Bronchial epithelial cell (primary cell): Measurements from ENCODE around the gene NID1. TPM values are rescaled to one million over a fixed set of nuclear protein-coding genes. Genes with fewer than 3 reads are reported as not detected.

ENCODE experiments used
- DNase-seq: peaks from one replicate; pipeline ENCODE4 v3.0.0-alpha.2; 2010; ENCODE audit warnings: low read depth
- FAIRE-seq: peaks from 2 replicates; lab custom pipeline; 2011; peaks lifted over from hg19 to GRCh38; lab: Jason Lieb, UNC
- H3K27me3 ChIP-seq: 2 replicates; pipeline ENCODE4 v1.5.1; 2011; ENCODE audit warnings: low read length; ENCODE audit not compliant: control insufficient read depth, insufficient read depth
- H3K36me3 ChIP-seq: 2 replicates; pipeline ENCODE4 v1.5.1; 2011; ENCODE audit warnings: low read length; ENCODE audit not compliant: control insufficient read depth, insufficient read depth
- H3K4me3 ChIP-seq: 2 replicates; pipeline ENCODE4 v1.5.1; 2011; ENCODE audit warnings: mild to moderate bottlenecking, low read depth, low read length, control low read depth
- total RNA-seq: library from RNA; depleted of rRNA; stranded (reverse); fragments of >200 nt; gene quantifications from 2 replicates; pipeline ENCODE4 v1.2.1, GENCODE V29; 2014
- TF ChIP-seq, protein P1 (sequence below): IDR thresholded peaks from 2 replicates; pipeline ENCODE4 v1.5.1; 2011; ENCODE audit warnings: mild to moderate bottlenecking, moderate library complexity, low read length, control low read depth, inconsistent platforms; ENCODE audit not compliant: insufficient read depth, severe bottlenecking

Gene NID1
- total RNA-seq, 1 donor from 2014 or later: 1.3 TPM

DNA sequence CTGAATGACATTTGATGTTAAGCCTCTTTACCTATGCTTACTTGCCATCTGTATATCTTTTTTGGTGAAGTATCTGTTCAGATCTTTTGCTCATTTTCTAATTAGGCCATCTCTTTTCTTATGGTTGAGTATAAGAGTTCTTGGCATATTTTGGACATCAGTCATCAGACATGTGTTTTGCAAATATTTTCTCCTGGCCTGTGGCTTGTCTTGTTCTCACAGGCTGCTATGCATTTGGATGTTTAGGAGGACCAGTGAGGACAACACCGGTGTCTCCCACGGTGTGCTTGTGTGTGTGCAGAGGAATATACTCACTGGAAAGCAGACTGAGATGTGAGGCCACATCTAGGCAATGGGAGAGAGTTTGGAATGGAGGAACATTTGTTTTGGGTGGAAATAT is 111.1 kb downstream of the NID1 start:
- DNase-seq (peak; percentile 55), FAIRE-seq (no peak)
- Histone ChIP-seq H3K36me3 (no peaks in the 10 kb centered on the region), H3K27me3 (no peaks in the 10 kb centered on the region), H3K4me3 (no peak overlapping the region)
- TF ChIP-seq, protein P1, sequence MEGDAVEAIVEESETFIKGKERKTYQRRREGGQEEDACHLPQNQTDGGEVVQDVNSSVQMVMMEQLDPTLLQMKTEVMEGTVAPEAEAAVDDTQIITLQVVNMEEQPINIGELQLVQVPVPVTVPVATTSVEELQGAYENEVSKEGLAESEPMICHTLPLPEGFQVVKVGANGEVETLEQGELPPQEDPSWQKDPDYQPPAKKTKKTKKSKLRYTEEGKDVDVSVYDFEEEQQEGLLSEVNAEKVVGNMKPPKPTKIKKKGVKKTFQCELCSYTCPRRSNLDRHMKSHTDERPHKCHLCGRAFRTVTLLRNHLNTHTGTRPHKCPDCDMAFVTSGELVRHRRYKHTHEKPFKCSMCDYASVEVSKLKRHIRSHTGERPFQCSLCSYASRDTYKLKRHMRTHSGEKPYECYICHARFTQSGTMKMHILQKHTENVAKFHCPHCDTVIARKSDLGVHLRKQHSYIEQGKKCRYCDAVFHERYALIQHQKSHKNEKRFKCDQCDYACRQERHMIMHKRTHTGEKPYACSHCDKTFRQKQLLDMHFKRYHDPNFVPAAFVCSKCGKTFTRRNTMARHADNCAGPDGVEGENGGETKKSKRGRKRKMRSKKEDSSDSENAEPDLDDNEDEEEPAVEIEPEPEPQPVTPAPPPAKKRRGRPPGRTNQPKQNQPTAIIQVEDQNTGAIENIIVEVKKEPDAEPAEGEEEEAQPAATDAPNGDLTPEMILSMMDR: no peak

DNA sequence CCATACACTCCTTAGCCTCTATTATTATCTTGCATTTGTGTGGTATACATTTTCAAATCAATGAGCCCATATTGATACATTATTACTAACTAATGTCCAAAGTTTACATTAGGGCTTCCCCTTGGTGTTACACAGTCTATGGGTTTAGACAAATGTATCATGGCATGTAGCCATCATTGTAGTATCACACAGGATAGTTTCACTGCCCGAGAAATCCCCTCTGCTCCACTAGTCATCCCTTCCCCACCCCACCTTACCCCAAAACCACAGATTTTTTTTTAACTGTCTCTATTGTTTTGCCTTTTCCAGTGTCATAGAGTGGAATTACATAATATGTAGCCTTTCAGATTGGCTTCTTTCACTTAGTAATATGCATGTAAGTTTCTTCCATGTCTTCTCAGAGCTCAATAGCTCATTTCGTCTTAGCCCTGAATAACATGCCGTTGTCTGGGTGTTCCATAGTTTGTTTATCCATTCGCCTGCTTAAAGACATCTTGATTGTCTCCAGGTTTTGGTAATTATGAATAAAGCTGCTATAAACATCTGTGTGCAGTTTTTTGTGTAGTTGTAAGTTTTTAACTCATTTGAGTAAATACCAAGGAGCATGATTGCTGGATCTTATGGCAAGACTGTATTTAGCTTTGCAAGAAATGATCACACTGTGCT is 111.8 kb downstream of the NID1 start:
- DNase-seq (no peak), FAIRE-seq (no peak)
- Histone ChIP-seq H3K4me3 (no peak overlapping the region), H3K36me3 (no peaks in the 10 kb centered on the region), H3K27me3 (no peaks in the 10 kb centered on the region)
- TF ChIP-seq, protein P1: no peak

DNA sequence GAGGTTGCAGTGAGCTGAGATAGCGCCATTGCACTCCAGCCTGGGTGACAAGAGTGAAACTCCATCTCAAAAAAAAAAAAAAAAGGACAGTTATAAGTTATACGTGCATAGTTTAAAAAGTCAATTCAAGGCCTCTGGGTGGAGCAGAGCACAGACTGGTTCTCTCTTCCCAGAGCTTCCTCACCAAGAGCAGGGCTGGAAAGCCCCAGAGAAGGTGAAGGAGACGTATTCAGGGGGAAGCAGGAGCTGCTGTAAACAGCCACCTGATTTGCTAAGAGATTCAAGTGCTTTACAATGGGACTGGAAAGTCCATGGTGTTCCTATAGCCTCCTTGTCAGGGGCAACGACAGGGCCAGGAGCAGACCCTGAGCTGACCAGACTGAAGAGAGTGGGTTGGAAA is 113.2 kb downstream of the NID1 start:
- TF ChIP-seq, protein P1: no peak
- Histone ChIP-seq H3K27me3 (no peaks in the 10 kb centered on the region), H3K36me3 (no peaks in the 10 kb centered on the region), H3K4me3 (no peak overlapping the region)
- FAIRE-seq: no peak
- no peak for DNase-seq

DNA sequence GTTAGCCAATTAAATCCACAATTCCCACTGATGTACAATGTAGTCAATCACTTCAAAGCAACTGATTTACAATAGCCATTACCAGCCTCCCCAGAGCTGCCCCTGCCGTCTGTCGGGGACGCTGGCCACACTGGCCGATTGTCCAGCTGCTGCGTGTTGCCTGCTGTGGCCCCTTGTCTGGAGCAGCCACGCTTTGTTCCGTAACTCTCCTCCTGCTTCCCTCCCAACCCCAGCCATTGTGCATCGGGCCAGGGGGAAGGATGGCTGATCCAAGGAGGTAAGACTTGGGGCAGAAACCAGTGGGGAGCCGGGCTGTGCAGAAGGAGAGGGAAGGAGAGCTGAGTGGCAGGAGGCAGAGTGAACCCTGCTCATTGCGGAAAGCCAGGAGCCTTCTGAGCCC is 114.6 kb downstream of the NID1 start:
- TF ChIP-seq, protein P1: no peak
- no peak for DNase-seq
- no peak for FAIRE-seq
- Histone ChIP-seq H3K27me3 (no peaks in the 10 kb centered on the region), H3K36me3 (no peaks in the 10 kb centered on the region), H3K4me3 (no peak overlapping the region)

DNA sequence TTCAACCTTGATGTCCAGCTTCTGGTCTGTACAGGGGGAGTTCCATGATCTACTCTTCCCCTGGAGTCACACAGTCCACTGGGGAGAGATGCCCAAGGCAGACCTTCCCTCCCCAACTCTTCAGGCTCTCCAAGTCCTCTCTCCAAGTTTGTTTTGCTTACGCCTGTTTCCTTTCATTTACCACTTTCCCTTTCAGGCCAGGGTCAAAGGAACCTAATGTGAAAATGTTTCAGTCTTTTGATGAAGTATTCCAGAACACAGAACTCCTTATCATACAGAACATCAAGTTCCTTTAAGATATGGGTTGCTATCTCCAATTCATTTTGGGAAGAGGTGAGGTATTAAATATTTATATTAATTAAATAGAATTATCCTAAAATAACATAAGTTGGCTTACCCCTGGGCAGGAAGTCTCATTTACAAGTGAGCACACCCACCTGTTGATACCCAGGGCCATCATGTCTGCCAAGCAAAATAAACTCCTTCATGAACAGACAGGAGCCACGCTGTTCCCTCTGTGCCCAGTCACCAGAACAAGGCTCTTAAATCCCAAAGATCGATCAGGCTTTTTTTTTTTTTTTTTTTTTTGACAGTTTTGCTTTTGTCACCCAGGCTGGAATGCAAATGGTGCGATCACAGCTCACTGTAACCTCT is 116.0 kb downstream of the NID1 start:
- Histone ChIP-seq H3K27me3 (no peaks in the 10 kb centered on the region), H3K4me3 (no peak overlapping the region), H3K36me3 (no peaks in the 10 kb centered on the region)
- FAIRE-seq (no peak), DNase-seq (no peak)
- TF ChIP-seq, protein P1: no peak
